GM23338 (cell line): ENCODE measurements around the gene GUCA1A.

Experiments
- CREB1 ChIP-seq: fragments of 250-450 bp; sonication (Bioruptor Pico); IDR thresholded peaks from 2 replicates; pipeline ENCODE4 v1.5.0; 2020; ENCODE audit warnings: low read depth, mild to moderate bottlenecking, moderate library complexity
- CTCF ChIP-seq, 2 experiments: fragments of 200-600 bp in 1 of 2; sonication (generic) in 1 of 2; conservative IDR thresholded peaks; 2 replicates each; pipeline versions ENCODE4 v1.5.1 to v1.6.1; 2016 to 2017; ENCODE audit warnings: antibody characterized with exemption in 2 of 2, low read depth in 2 of 2, mild to moderate bottlenecking in 2 of 2, moderate library complexity in 1 of 2
- ETS1 ChIP-seq: IDR thresholded peaks from 2 replicates; pipeline ENCODE4 v1.6.1; 2016; ENCODE audit warnings: antibody characterized with exemption
- EZH2 ChIP-seq: fragments of 200-600 bp; sonication (generic); IDR thresholded peaks from one replicate; pipeline ENCODE4 v1.8.0; 2017; ENCODE audit warnings: antibody characterized with exemption, mild to moderate bottlenecking, low read depth; ENCODE audit not compliant: unreplicated experiment
- EZH2phosphoT487 ChIP-seq: fragments of 200-600 bp; sonication (generic); IDR thresholded peaks from one replicate; pipeline ENCODE4 v1.8.1; 2018; ENCODE audit warnings: antibody characterized with exemption; ENCODE audit not compliant: unreplicated experiment
- POLR2AphosphoS5 ChIP-seq: IDR thresholded peaks from 2 replicates; pipeline ENCODE4 v1.6.1; 2016; ENCODE audit warnings: antibody characterized with exemption, low read depth
- REST ChIP-seq: IDR thresholded peaks from one replicate; pipeline ENCODE4 v1.6.1; 2018; ENCODE audit warnings: antibody characterized with exemption; ENCODE audit not compliant: unreplicated experiment
- ZNF114 ChIP-seq: fragments of 250-450 bp; sonication (Bioruptor Pico); IDR thresholded peaks from 2 replicates; pipeline ENCODE4 v1.5.0; 2020; ENCODE audit warnings: mild to moderate bottlenecking, moderate library complexity

GRCh38 chr6:42195415-42195814 is 22.3 kb downstream of the GUCA1A start:
- no peak for TF ChIP-seq EZH2
- no peak for TF ChIP-seq CTCF (conservative IDR thresholded peaks at IDR 0.05; ENCODE audit: low read depth in 2 of 2)
- TF ChIP-seq EZH2phosphoT487: no peak
- TF ChIP-seq REST: no peak
- no peak for TF ChIP-seq ETS1
- TF ChIP-seq POLR2AphosphoS5: no peak
- no peak for TF ChIP-seq ZNF114 (CRISPR knock-in tag)
- no peak for TF ChIP-seq CREB1 (CRISPR knock-in tag)
